ENCODE results near the gene SOCS1. TPM values are rescaled to one million over a fixed set of nuclear protein-coding genes. Genes with fewer than 3 reads are reported as not detected.

The SOCS1 gene
- total and polyA plus RNA-seq, 2 of the 8 experiments (the other 6 are each of a cell fraction or from before 2014, with no cell fraction given) = 21.0 to 48.9 TPM

GRCh38 chr16:11296351-11296705 lies 40.3 kb upstream of the SOCS1 start:
- Histone ChIP-seq H3K23ac (ENCODE audit: insufficient read length) (no peak overlapping the region), H3K27me3 (replicated peaks in 1 of 4; ENCODE audit: control insufficient read depth in 3 of 4, extremely low read depth in 1 of 4, insufficient read depth in 3 of 4, low read length in 3 of 4) (no peaks in the 10 kb centered on the region), H2BK20ac (ENCODE audit: low read length) (no peak overlapping the region), H3K4me2 (ENCODE audit: insufficient read depth in 1 of 2, low read depth in 2 of 2, low read length in 2 of 2) (no peak overlapping the region), H3K79me2 (ENCODE audit: control insufficient read depth in 1 of 2, insufficient read depth in 2 of 2, low read length in 2 of 2) (no peaks in the 10 kb centered on the region), H4K20me1 (replicated peaks in 1 of 2; ENCODE audit: control insufficient read depth in 1 of 2, insufficient read depth in 2 of 2, low read length in 2 of 2) (no peaks in the 10 kb centered on the region), H2AFZ (ENCODE audit: low read length) (no peak overlapping the region), H2BK12ac (ENCODE audit: low read depth, low read length) (no peak overlapping the region), H2BK120ac (replicated peaks; ENCODE audit: low read depth, low read length) (no peak overlapping the region), H3K4me3 (ENCODE audit: extremely low read depth in 1 of 4, insufficient read depth in 2 of 4, low read depth in 3 of 4, low read length in 4 of 4) (no peak overlapping the region), H4K91ac (replicated peaks; ENCODE audit: insufficient read length, low read length) (no peak overlapping the region), H2AK5ac (ENCODE audit: low read depth, low read length) (no peak overlapping the region), H2BK15ac (ENCODE audit: low read length) (no peak overlapping the region), H3K9ac (replicated peaks in 1 of 4; ENCODE audit: extremely low read depth in 1 of 4, low read depth in 3 of 4, low read length in 3 of 4) (no peak overlapping the region), H3K9me3 (ENCODE audit: insufficient read depth in 2 of 2, low read depth in 1 of 2, low read length in 1 of 2) (no peaks in the 10 kb centered on the region), H3K4ac (replicated peaks; ENCODE audit: insufficient read length, low read depth, low read length) (no peak overlapping the region), H2BK5ac (ENCODE audit: low read depth, low read length) (no peak overlapping the region), H3K79me1 (ENCODE audit: low read depth, low read length) (no peaks in the 10 kb centered on the region), H3K18ac (ENCODE audit: extremely low read depth, low read length) (no peak overlapping the region), H3K56ac (replicated peaks; ENCODE audit: insufficient read length, low read depth, low read length) (no peak overlapping the region), H3K27ac (ENCODE audit: low read depth, low read length) (no peak overlapping the region), H4K8ac (ENCODE audit: extremely low read depth, insufficient read depth, low read length) (no peak overlapping the region), H3K4me1 (replicated peaks in 1 of 4; ENCODE audit: control insufficient read depth in 3 of 4, insufficient read depth in 4 of 4, low read length in 3 of 4) (peaks cover 5 to 12% (median 9%) of the 10 kb centered on the region in 4 experiments), H3K14ac (ENCODE audit: insufficient read length) (no peak overlapping the region), H3K36me3 (ENCODE audit: control insufficient read depth in 2 of 4, insufficient read depth in 4 of 4, low read length in 3 of 4) (no peaks in the 10 kb centered on the region), H3K23me2 (ENCODE audit: low read depth, low read length) (no peaks in the 10 kb centered on the region), H4K5ac (ENCODE audit: insufficient read length, low read depth, low read length) (no peak overlapping the region)
- TF ChIP-seq TBP (IDR thresholded peaks at IDR 0.05; ENCODE audit: low read depth, low read length) = no peak
- no peak for TF ChIP-seq RNF2 (IDR thresholded peaks at IDR 0.05; ENCODE audit: borderline replicate concordance, low read depth, low read length, missing control alignments, poor library complexity, severe bottlenecking)
- POLR2A ChIA-PET (ENCODE audit: partially characterized antibody) = interaction anchor here (1.3 to 2.7 kb wide), 4 partner anchors 10 to 41 kb away, joined by 3 to 11 read pairs (median 3); partner anchors contain the start of gene SOCS1
- WGBS, 2 experiments (ENCODE audit: extremely low coverage in 1 of 2, insufficient coverage in 1 of 2, insufficient read length in 1 of 2, insufficient replicate concordance in 2 of 2, low coverage in 1 of 2, low lambda C conversion rate in 2 of 2, missing lambda C conversion rate in 1 of 2) = 79% methylated on average over 3 of the region's 3 CpGs; no CpG with 5 or more reads in 1 of the 2 experiments
- no peak for DNase-seq (ENCODE audit: low read depth in 1 of 2, low spot score in 2 of 2)
- CTCF ChIA-PET (ENCODE audit: partially characterized antibody) = interaction anchor here (1.0 to 3.8 kb wide), 2 partner anchors 16 to 39 kb away, joined by 3 to 13 read pairs; partner anchors contain the start of gene SOCS1
- no peak for FAIRE-seq

Measured in H1 (cell line).